COLO668 (cell line): Measurements from ENCODE around the gene BACH1.
"Not testable (repeated sequence)": the region's sequence is repeated elsewhere in the genome, so short reads cannot be mapped to it uniquely, and the experiment has no call there.

Experiments used
- DNase-seq: peaks from one replicate; lab custom pipeline; 2025; ENCODE audit not compliant: unreplicated experiment; lab: John Stamatoyannopoulos, UW

Gene BACH1

DNA sequence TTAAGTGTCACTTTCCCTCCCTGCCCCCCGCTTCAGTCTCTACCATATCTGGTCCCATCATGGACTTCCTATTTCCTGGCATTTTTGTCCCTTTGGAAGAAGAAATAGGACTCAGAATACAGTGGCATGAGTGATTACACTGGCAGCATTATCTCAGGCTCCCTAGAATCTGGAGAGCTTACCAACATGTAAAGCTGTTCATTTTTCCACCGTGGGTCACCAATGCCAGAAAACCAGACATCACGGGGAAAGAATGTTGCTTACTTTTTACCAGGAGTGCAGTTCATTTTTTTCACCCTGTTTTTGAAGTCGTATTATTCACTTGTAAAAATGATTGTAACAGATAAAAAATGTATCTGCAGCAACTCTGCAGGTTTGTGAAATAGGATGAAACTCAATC lies 44.8 kb downstream of the BACH1 start:
- no peak for DNase-seq

DNA sequence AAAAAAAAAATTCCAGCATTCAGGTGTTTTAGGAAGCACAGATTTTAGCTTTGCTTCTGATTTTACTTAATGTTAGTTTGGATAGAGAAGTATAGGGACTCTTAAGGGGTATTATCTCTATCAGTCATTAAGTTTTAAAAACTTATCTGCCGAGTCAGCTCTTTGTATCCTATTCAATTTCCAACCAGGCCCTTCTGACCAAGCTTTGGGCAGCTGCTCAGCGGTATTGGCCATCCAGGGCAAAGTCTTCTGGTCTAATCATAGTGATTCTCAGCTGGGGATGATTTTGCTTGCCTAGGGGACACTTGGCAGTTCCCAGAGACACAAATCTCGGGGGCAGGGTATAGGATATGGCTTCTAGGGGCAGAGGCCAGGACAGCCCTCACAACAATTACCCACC lies 47.6 kb downstream of the BACH1 start:
- DNase-seq: no peak

GRCh38 chr21:29346771-29347170 lies 48.0 kb downstream of the BACH1 start:
- DNase-seq: no peak

DNA sequence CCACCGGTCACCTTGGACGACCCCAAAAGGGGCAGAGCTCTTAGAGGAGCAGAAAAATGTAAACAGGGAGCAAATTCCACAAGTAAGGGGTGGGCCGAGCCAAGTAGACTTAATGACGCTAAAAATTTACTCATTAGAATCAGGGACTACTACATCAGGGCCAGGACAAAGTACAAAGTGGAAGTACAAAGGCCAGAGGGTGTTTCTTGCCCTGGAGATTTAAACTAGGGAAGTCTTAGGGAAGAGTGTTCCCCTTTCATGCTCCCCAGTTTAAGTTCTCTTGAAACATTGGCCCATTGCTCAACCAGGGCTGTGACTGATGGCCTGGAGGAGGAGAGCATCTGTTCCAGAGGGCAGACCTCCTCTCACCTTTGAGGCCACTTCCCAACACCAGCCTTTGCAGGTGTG lies 48.6 kb downstream of the BACH1 start:
- DNase-seq: no peak

- DNase-seq: no peak
Observed at GRCh38 chr21:29349702-29350101, 51.0 kb downstream of the BACH1 start.

DNA sequence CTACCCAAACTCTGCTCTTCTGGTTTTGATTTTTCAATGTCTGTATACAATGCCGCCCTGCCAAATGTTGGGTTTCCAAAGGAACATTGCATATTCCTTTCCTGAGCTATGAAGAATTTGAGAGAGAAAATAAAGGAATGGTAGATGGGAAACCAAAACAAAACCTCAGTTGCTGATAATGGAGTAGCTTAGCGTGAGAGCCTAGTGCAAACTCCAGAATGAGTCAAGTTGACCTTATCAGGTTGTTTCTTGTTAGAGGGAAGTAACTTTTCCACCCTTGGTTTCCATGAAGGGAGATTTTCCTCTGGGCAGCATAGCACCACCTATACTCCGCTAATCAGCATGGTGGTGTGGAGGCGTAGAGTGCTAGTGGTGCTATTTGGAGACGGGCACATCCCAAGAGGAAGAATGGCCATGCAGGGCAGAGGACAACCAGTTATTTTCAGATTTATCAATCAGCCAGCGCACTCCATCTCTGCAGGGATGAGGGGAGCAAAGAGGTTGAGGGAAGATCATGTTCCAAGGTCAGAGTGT lies 51.6 kb downstream of the BACH1 start:
- no peak for DNase-seq

- no peak for DNase-seq
Observed at GRCh38 chr21:29351691-29352090, 53.0 kb downstream of the BACH1 start.

GRCh38 chr21:29355043-29355710 lies 56.5 kb downstream of the BACH1 start:
- DNase-seq: not testable (repeated sequence)

GRCh38 chr21:29356291-29356690 lies 57.6 kb downstream of the BACH1 start:
- DNase-seq: not testable (repeated sequence)

- not testable (repeated sequence) for DNase-seq
Observed at GRCh38 chr21:29356810-29357209, 58.1 kb downstream of the BACH1 start.

DNA sequence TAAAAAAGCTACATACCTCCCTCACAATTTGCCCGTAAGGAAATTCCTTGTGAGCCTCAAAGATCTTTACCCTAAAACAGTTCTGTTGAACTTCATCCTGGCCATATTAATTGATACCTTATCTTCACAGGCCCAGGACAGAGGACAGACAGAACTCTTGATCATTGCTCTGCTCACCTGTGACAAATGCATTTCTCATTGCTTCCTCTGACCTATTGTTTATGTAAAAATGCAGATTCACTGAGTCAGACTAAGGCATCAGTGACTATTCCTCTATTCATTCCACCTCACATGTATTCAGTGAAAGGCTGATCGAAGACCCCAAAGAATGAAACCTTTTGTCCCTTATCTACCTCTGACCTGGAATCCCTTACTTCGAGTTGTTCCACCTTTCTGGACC lies 61.0 kb downstream of the BACH1 start:
- DNase-seq: no peak

GRCh38 chr21:29360799-29361765 lies 62.4 kb downstream of the BACH1 start:
- DNase-seq: peak; percentile 42

DNA sequence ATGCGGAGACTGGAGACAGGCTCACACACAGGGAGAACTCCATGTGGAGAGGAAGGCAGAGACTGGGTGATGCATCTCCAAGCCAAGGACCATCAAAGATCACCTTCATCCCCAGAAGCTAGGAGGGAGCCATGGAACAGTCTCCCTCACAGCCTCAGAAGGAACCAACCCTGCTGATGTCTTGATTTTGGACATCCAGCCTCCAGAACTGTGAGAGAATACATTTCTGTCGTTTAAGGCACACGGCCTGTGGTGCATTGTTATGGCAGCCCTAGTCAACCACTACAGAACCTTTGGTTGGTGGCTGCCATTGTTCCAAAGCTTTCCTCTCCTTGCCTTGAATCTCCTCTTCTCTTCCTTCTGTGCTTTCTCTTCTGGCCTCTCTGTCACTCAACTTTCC lies 64.0 kb downstream of the BACH1 start:
- no peak for DNase-seq

DNA sequence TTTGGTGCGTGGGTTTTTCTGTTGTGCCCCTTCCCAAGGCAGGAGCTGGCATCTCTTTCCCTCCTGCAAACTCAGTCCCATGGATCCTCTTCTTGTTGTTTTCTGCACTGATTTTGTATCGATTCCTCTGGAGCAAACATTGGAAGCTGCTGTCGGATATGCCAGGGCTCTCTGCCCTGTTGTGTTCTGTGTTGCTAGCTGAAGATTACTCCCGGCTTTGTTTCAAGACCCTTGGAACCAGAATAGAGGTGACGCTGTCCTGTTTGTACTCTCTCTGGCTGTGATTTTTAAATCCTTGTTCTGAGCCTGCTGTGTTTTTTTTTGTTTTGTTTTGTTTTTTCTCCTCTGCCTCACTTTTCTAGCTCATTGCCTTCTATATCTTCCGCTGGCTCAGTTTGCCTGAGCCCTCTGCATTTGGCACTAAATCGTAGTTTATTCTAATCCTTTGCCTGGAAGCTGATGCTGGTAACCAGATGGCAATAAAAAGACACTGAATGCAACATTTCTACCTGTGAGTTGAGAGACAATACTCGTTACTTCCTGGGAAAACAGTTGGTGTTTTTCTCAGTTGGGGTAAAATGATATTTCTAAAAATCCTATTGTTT lies 67.0 kb downstream of the BACH1 start:
- no peak for DNase-seq

DNA sequence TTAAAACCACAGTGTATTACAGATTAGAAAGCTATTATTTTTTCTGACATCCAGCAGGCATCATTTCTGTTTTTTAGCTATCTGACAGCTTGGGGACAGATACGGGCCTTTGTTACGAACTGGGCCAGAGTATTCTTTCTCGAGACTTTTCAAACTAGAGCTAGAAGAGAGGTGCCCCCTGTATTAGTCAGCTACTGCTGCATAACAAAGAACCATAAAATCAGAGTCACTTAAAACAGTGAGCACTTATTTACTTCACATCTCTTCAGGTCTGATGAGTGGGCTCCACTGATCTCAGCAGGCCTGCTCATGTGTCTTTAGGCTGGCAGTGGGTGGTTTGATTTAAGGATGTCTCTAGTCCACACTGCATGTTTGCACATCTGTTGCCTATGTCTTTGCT lies 67.8 kb downstream of the BACH1 start:
- no peak for DNase-seq

- no peak for DNase-seq
Observed at GRCh38 chr21:29367335-29367734, 68.6 kb downstream of the BACH1 start.

DNA sequence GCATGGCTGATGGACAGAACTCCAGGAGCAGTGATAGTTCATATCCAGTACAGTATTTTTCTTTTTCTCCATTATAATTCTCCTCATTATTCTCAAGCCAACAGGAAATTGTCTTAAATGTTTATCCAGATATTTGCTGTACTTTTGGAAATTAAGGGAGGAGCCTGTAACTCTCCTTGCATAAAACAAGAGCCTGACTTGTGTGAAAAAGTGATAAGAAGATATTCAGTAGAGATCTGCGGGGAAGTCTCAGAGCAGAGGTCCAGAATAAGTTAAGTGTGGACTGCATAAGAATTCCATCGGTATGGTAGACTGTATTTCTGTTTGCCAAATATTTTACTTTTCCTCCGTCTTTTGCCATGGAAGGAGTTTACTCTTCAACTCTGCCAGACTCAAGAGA lies 70.2 kb downstream of the BACH1 start:
- no peak for DNase-seq

DNA sequence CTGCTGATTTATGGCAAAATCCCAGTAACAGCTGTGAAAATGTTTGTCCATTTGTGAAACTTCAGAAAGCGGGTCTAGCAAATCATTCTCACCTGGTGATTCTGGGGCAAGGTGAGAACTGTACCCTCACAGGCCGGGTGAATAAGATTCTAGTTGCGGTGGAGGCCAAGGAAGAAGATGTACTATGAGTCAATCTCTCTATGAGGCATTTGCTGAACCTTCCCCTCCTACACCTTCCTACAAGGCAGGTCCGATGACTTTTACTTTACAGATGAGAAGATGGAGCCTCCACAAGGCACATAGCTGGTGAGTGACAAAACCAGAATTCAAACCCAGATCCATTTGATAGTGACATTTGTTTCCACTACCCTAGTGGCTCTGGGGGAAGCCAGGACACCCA lies 72.7 kb downstream of the BACH1 start:
- DNase-seq: no peak

- peak; percentile 60 for DNase-seq
Observed at GRCh38 chr21:29372063-29372802, 73.5 kb downstream of the BACH1 start.

GRCh38 chr21:29374481-29374880 lies 75.8 kb downstream of the BACH1 start:
- DNase-seq: no peak

GRCh38 chr21:29376556-29376955 lies 77.8 kb downstream of the BACH1 start:
- DNase-seq: peak; percentile 49
